ENCODE results near the gene TIGD1.

TIGD1 gene

GRCh38 chr2:232550354-232551249, at the start of gene TIGD1, which contains the start of gene EIF4E2:
TIGD1 (minus strand) TSS chr2:232550557; CDS start chr2:232549882, 675 bp downstream.
EIF4E2 (plus strand) TSS chr2:232550689; CDS start chr2:232550725, 36 bp downstream.
- peak; percentile 79 for DNase-seq (ENCODE audit: low read depth)

GRCh38 chr2:232598293-232598692, 47.9 kb upstream of the TIGD1 start:
- DNase-seq (ENCODE audit: low read depth), result no peak

- DNase-seq (ENCODE audit: low read depth), result no peak
These were observed 47.2 kb upstream of the TIGD1 start for GRCh38 chr2:232597362-232598079.

DNA sequence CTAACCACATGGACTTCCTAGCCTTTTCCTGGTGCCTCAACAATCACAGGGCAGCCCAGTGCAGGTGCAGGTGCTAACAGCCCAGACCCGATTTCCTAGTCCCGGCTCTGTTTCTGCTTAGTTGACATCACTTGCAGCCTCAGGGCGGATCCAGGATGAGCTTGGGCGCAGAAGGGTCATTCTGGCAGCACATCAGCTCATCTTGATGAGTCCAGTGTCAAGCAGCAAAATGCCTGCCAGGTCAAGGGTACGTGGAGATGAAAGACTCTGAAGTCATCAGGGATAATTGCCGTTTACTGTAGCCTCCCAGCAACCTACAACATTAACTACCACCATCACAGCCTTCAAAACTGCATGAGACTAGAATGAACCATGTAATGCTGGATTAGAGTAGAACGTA, 43.6 kb upstream of the TIGD1 start:
- no peak for DNase-seq (ENCODE audit: low read depth)

DNA sequence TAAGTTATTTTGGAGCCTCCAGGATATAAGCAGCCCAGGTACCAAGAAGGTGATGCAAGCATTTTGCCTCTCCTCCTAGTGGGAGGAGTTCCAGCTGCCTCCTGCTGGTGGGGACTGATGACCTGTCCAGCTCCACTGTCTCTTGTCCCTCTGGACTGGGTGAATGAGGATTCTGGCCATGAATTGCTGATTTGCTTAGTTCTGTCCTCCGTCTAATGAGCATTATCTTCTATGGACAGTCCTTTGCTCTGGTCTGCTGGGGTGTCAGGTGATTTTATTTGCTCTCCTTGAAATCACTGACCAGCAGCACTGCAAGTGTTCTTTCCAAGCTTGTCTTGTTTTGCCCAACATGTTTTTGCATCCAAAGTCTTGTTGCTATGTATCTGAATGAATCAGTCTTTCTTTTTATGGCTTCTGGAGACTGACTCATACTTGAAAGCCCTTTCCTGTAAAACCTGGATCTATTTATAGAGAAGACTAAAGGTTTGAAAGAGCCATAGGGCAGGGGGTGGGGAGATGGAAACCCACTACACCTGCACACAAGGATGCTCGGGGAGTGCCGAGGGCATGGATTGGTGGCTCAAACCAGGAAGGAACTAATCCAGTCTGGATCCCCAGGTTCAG, 42.5 kb upstream of the TIGD1 start:
- peak; percentile 46 for DNase-seq (ENCODE audit: low read depth)

GRCh38 chr2:232588680-232589585, 38.6 kb upstream of the TIGD1 start:
- peak; percentile 79 for DNase-seq (ENCODE audit: low read depth)

GRCh38 chr2:232588031-232588430, 37.7 kb upstream of the TIGD1 start:
- no peak for DNase-seq (ENCODE audit: low read depth)

GRCh38 chr2:232587512-232587911, 37.2 kb upstream of the TIGD1 start:
- no peak for DNase-seq (ENCODE audit: low read depth)

DNA sequence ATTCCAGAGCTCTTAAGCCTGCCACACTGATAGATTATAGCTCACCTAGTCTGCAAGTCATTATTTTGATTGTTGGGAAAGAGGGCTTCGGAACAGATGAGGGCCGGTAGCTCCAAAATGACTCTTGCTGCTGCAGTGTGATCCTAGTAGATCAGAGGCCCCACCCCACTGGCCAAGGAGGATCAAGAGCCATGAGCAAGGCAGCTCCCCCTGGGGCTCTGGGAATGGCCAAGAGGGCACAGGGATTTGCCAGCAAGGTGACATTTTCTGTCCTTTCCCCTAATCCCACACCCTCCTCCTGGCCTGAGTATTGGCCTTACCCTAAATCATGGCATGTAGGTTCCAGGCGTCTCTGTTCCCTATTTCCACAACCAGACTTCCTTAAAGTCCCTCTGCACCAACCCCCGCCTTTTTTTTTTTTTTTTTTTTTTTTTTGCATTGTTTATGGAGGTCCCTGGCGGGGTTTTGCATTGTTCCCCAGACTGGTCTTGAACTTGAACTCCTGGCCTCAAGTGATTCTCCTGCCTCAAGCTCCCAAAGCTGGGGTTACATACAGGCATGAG, 36.7 kb upstream of the TIGD1 start:
- DNase-seq (ENCODE audit: low read depth), result no peak

DNA sequence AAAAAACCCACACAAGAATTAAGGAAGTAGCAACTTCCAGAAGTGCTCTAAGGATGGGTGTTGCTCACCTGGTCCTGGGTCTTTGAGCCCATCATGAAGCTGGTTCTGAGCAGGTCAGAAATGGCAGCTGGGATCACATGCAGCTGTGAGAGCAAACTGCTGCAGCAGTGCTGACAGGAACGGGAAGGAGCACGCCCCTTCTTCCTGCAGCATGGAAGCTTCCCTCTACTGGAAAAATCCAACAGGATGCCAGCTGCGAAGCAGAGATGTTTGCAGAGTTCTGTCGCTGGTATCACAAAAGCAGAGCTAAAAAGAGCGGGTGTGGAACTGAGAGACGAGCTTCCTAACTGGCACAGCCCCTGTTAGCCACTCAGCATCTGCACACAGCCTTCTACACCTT, 33.9 kb upstream of the TIGD1 start:
- DNase-seq (ENCODE audit: low read depth), result no peak

- DNase-seq (ENCODE audit: low read depth), result no peak
These were observed 31.4 kb upstream of the TIGD1 start for GRCh38 chr2:232581725-232582124.

DNA sequence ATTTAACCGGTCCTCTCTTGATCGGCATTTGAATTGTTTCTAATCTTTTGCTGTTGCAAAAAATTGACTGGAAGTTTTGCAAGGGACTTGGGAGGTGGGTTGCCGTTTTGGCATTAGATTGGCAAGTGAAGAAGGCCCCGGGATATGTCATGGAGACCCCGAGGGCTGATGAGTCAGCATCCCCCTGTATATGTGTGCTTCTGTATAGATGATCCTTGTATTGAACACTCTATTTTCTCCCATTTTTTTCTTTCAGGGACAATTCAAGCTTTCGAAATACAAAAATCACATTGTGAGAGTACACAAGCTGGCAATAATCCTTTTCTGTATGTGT, 30.3 kb upstream of the TIGD1 start:
- no peak for DNase-seq (ENCODE audit: low read depth)

GRCh38 chr2:232578626-232579025, 28.3 kb upstream of the TIGD1 start:
- no peak for DNase-seq (ENCODE audit: low read depth)

DNA sequence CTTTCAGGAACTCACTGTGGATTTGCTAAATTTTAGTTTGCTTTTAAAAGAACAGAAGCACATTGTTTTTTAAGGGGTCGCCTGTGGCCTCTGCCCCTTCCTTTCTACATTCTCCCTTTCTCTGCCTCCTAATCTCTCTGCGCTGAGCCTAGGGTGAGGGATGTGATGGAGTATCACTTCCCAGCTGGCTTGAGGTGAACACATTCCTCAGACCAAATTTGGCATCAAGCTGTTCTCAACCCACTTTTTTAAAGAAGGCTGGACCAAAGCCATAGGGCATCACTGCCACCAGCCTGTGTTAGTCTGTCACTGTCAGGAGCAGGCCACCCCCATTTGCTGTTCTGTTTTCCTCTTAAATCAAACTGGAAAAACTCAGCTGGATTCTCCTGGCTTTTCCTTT, 27.5 kb upstream of the TIGD1 start:
- DNase-seq (ENCODE audit: low read depth), result no peak

- no peak for DNase-seq (ENCODE audit: low read depth)
These were observed 26.6 kb upstream of the TIGD1 start for GRCh38 chr2:232576995-232577394.

DNA sequence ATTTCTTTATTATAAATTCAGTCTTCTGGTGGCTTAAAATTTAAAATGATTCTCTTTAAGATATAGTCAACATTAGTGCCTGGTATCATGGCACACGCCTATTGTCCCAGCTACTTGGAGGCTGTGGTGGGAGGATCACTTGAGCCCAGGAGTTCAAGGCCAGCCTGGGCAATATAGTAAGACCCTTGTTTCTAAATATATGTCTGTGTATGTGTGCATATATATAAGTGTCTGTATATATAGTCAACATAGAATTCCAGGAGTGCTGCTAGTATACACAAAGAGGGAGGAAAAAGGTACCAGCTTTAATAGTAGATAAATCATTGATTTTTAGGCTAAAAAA, 25.0 kb upstream of the TIGD1 start:
- no peak for DNase-seq (ENCODE audit: low read depth)

DNA sequence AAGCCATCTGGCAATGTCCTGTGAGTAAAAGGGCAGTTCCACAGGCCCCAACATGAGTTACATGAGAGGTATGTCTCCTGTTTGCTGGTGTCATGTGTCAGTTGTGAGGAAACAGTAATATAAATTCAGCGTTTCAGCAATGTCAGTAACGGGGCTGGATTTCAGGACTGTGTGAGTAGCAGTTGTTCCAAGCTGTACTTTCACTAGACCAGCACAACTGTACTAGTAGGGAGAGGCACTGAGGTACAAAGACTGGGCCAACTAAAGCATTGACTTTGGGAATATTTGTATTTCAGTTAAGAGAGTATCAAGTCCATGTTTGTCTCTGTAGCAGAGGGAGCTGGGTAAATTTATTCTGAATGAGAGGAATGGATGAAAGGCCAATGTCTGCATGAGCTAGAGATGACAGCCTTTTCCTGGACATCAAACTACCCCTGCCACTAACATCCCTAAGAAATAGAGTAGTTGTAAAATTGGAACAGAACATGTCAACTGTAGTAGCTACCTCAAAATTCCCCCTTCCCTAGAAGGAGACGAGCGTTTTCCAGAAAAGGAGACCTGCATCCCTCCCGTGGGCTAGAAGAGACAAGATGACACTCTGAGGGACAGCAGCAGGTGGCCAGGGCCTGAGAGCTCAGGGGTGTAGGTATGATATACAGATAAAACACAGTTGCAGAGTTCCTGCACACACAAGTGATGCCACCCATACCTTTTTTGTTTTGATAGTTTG, 24.5 kb upstream of the TIGD1 start:
- no peak for DNase-seq (ENCODE audit: low read depth)

DNA sequence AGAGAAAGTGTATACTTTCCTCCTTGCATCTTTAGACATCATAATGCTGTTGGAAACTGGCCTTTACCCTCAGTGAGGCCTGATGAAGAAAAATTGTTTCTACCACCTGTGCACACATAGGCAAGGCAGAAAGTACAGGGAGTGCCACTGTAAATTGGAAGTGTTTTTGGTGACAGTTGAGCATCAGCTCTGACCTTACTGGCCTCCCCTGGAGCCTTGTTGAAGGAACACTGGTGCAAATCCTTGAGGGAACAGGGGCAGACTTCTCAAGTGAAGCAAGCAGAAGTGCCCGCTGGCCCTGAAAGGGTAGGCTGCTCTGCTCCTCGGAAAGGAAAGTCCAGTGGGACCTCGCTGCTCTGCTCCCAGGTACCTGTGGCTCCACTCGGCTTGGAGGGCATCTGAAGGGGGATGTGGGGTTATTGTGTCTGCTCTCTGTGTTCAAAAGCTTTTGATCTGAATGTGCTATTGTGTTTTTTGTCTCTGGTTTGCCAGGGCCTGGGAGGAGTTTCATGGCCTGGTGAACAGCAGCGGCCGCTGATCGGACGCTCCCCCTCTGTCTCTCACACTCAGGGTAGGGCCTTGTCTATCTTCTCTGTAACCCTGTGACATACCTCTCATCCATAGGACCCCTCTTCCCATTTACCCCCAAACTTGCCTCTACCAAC, 23.5 kb upstream of the TIGD1 start:
- DNase-seq (ENCODE audit: low read depth), result no peak

GRCh38 chr2:232573042-232573441, 22.7 kb upstream of the TIGD1 start:
- no peak for DNase-seq (ENCODE audit: low read depth)

- no peak for DNase-seq (ENCODE audit: low read depth)
These were observed 20.7 kb upstream of the TIGD1 start for GRCh38 chr2:232571026-232571474.

All from fibroblast of the conjunctiva (primary cell).